ENCODE measurements around the gene FANCD2OS.
"Not testable (repeated sequence)": the region's sequence is repeated elsewhere in the genome, so short reads cannot be mapped to it uniquely, and the experiment has no call there.

Gene FANCD2OS

GRCh38 chr3:10091387-10091786, 16.7 kb downstream of the FANCD2OS start:
- DNase-seq: not testable (repeated sequence)

- DNase-seq: not testable (repeated sequence)
Observed at GRCh38 chr3:10090774-10091173, 17.3 kb downstream of the FANCD2OS start.

- no peak for DNase-seq
Observed at GRCh38 chr3:10090179-10090578, 17.9 kb downstream of the FANCD2OS start.

- DNase-seq: no peak
Observed at GRCh38 chr3:10088256-10088655, 19.8 kb downstream of the FANCD2OS start.

- DNase-seq: no peak
Observed at GRCh38 chr3:10085738-10086137, 22.3 kb downstream of the FANCD2OS start.

- DNase-seq: no peak
Observed at GRCh38 chr3:10081871-10082270, 26.2 kb downstream of the FANCD2OS start.

- no peak for DNase-seq
Observed at GRCh38 chr3:10074666-10075065, 33.4 kb downstream of the FANCD2OS start.

- DNase-seq: not testable (repeated sequence)
Observed at GRCh38 chr3:10070077-10070476, 38.0 kb downstream of the FANCD2OS start.

- DNase-seq: no peak
Observed at GRCh38 chr3:10055097-10055496, 53.0 kb downstream of the FANCD2OS start.

Data from femur (tissue), 1 donor.